H1 (cell line): Measurements from ENCODE around the gene TMEM243. TPM values are rescaled to one million over a fixed set of nuclear protein-coding genes. Genes with fewer than 3 reads are reported as not detected.

Experiments used
- CTCF ChIA-PET: fragments of 300-600 bp; sonication (Branson Sonifier 250); formaldehyde crosslinking; loops from one replicate; lab custom pipeline; 2021; ENCODE audit not compliant: partially characterized antibody; lab: Charles Lee
- POLR2A ChIA-PET: fragments of 300-600 bp; sonication (Branson Sonifier 250); formaldehyde crosslinking; loops from one replicate; lab custom pipeline; 2021; ENCODE audit warnings: inconsistent platforms; ENCODE audit not compliant: partially characterized antibody; lab: Charles Lee
- DNase-seq, 2 experiments: peaks; one replicate each; pipeline versions ENCODE4 v3.0.0 to v3.0.0-alpha.2; 2010 to 2022; ENCODE audit warnings: low spot score in 2 of 2, low read depth in 1 of 2, mixed read lengths in 1 of 2
- FAIRE-seq: peaks from 2 replicates; lab custom pipeline; 2011; peaks lifted over from hg19 to GRCh38; lab: Jason Lieb, UNC
- H2AFZ ChIP-seq: 2 replicates; pipeline ENCODE4 v1.8.1; 2012; ENCODE audit warnings: low read length, inconsistent platforms
- H2AK5ac ChIP-seq: 2 replicates; pipeline ENCODE4 v1.6.1; 2013; ENCODE audit warnings: low read depth, low read length
- H2BK120ac ChIP-seq: replicated peaks from 2 replicates; pipeline ENCODE3; 2013; ENCODE audit warnings: low read depth, low read length, inconsistent platforms
- H2BK12ac ChIP-seq: 2 replicates; pipeline ENCODE4 v1.6.1; 2013; ENCODE audit warnings: low read depth, low read length
- H2BK15ac ChIP-seq: 2 replicates; pipeline ENCODE4 v1.6.1; 2013; ENCODE audit warnings: low read length
- H2BK20ac ChIP-seq: 2 replicates; pipeline ENCODE4 v1.6.1; 2013; ENCODE audit warnings: low read length
- H2BK5ac ChIP-seq: 2 replicates; pipeline ENCODE4 v1.6.1; 2013; ENCODE audit warnings: low read depth, low read length
- H3K14ac ChIP-seq: 2 replicates; pipeline ENCODE4 v1.6.1; 2013; ENCODE audit warnings: inconsistent platforms; ENCODE audit not compliant: insufficient read length
- H3K18ac ChIP-seq: 2 replicates; pipeline ENCODE4 v1.6.1; 2013; ENCODE audit warnings: low read length; ENCODE audit errors: extremely low read depth
- H3K23ac ChIP-seq: 2 replicates; pipeline ENCODE4 v1.6.1; 2013; ENCODE audit warnings: inconsistent platforms; ENCODE audit not compliant: insufficient read length
- H3K23me2 ChIP-seq: 2 replicates; pipeline ENCODE4 v1.6.1; 2013; ENCODE audit warnings: low read depth, low read length
- H3K27ac ChIP-seq: 2 replicates; pipeline ENCODE4 v1.6.1; 2011; ENCODE audit warnings: low read depth, low read length, inconsistent platforms
- H3K27me3 ChIP-seq, 4 experiments: replicated peaks in 1 of 4; 1 replicate in 1 of 4; 2 replicates in 3 of 4; pipeline versions ENCODE4 v1.6.1 to v1.8.1; 2011 to 2013; ENCODE audit warnings: low read length in 3 of 4, mild to moderate bottlenecking in 3 of 4, inconsistent platforms in 2 of 4, mixed read lengths in 2 of 4, moderate library complexity in 1 of 4; ENCODE audit not compliant: control insufficient read depth in 3 of 4, insufficient read depth in 3 of 4; ENCODE audit errors: extremely low read depth in 1 of 4
- H3K36me3 ChIP-seq, 4 experiments: 2 replicates each; pipeline versions ENCODE4 v1.6.1 to v1.8.1; 2011 to 2013; ENCODE audit warnings: mild to moderate bottlenecking in 4 of 4, low read length in 3 of 4, moderate library complexity in 2 of 4, control low read depth in 1 of 4, inconsistent platforms in 1 of 4; ENCODE audit not compliant: insufficient read depth in 4 of 4, control insufficient read depth in 2 of 4
- H3K4ac ChIP-seq: replicated peaks from 2 replicates; pipeline ENCODE3; 2013; ENCODE audit warnings: low read length, low read depth, mixed read lengths, inconsistent platforms; ENCODE audit not compliant: insufficient read length
- H3K4me1 ChIP-seq, 4 experiments: replicated peaks in 1 of 4; 1 replicate in 1 of 4; 2 replicates in 3 of 4; pipeline versions ENCODE4 v1.6.1 to v1.8.1; 2011 to 2013; ENCODE audit warnings: low read length in 3 of 4, inconsistent platforms in 2 of 4, mixed read lengths in 1 of 4; ENCODE audit not compliant: insufficient read depth in 4 of 4, control insufficient read depth in 3 of 4
- H3K4me2 ChIP-seq, 2 experiments: 2 replicates each; pipeline versions ENCODE4 v1.6.1 to v1.8.1; 2011 to 2013; ENCODE audit warnings: low read depth in 2 of 2, low read length in 2 of 2, control low read depth in 1 of 2, inconsistent platforms in 1 of 2, mild to moderate bottlenecking in 1 of 2; ENCODE audit not compliant: insufficient read depth in 1 of 2
- H3K4me3 ChIP-seq, 4 experiments: fragments of 200-600, 300-600 bp in 1 of 4; sonication (generic), shearing (Covaris generic), sonication (Bioruptor Twin) in 1 of 4; 2 replicates each; pipeline versions ENCODE4 v1.5.1 to v1.8.1; 2011 to 2016; ENCODE audit warnings: low read length in 4 of 4, low read depth in 3 of 4, control low read depth in 2 of 4, inconsistent platforms in 2 of 4, mild to moderate bottlenecking in 2 of 4, mixed read lengths in 1 of 4, moderate library complexity in 1 of 4; ENCODE audit not compliant: insufficient read depth in 2 of 4; ENCODE audit errors: extremely low read depth in 1 of 4
- H3K56ac ChIP-seq: replicated peaks from 2 replicates; pipeline ENCODE3; 2013; ENCODE audit warnings: low read depth, mild to moderate bottlenecking, mixed read lengths, low read length, inconsistent platforms; ENCODE audit not compliant: insufficient read length
- H3K79me1 ChIP-seq: 2 replicates; pipeline ENCODE4 v1.6.1; 2013; ENCODE audit warnings: low read depth, low read length, control low read depth
- H3K79me2 ChIP-seq, 2 experiments: 2 replicates each; pipeline versions ENCODE4 v1.6.1 to v1.8.1; 2012 to 2013; ENCODE audit warnings: low read length in 2 of 2, mild to moderate bottlenecking in 2 of 2, inconsistent platforms in 1 of 2; ENCODE audit not compliant: insufficient read depth in 2 of 2, control insufficient read depth in 1 of 2
- H3K9ac ChIP-seq, 4 experiments: replicated peaks in 1 of 4; 1 replicate in 1 of 4; 2 replicates in 3 of 4; pipeline versions ENCODE4 v1.6.1 to v1.8.1; 2011 to 2013; ENCODE audit warnings: low read depth in 3 of 4, low read length in 3 of 4, control low read depth in 2 of 4, mild to moderate bottlenecking in 2 of 4, moderate library complexity in 2 of 4, inconsistent platforms in 1 of 4; ENCODE audit errors: extremely low read depth in 1 of 4
- H3K9me3 ChIP-seq, 2 experiments: 2 replicates each; pipeline versions ENCODE4 v1.6.1 to v1.8.1; 2012 to 2013; ENCODE audit warnings: mild to moderate bottlenecking in 2 of 2, moderate library complexity in 2 of 2, control low read depth in 1 of 2, inconsistent platforms in 1 of 2, low read depth in 1 of 2, low read length in 1 of 2, mixed read lengths in 1 of 2; ENCODE audit not compliant: insufficient read depth in 2 of 2
- H4K20me1 ChIP-seq, 2 experiments: replicated peaks in 1 of 2; 2 replicates each; pipeline versions ENCODE3 to v1.8.1; 2011 to 2013; ENCODE audit warnings: inconsistent platforms in 2 of 2, low read length in 2 of 2, mild to moderate bottlenecking in 1 of 2; ENCODE audit not compliant: insufficient read depth in 2 of 2, control insufficient read depth in 1 of 2
- H4K5ac ChIP-seq: 2 replicates; pipeline ENCODE4 v1.6.1; 2013; ENCODE audit warnings: low read length, low read depth, mixed read lengths, inconsistent platforms; ENCODE audit not compliant: insufficient read length
- H4K8ac ChIP-seq: 2 replicates; pipeline ENCODE4 v1.8.0; 2013; ENCODE audit warnings: mild to moderate bottlenecking, moderate library complexity, low read length, inconsistent platforms; ENCODE audit not compliant: insufficient read depth; ENCODE audit errors: extremely low read depth
- H4K91ac ChIP-seq: replicated peaks from 2 replicates; pipeline ENCODE3; 2013; ENCODE audit warnings: low read length, mixed read lengths, inconsistent platforms; ENCODE audit not compliant: insufficient read length
- BACH1 ChIP-seq: IDR thresholded peaks from 2 replicates; pipeline ENCODE4 v1.6.1; 2012; ENCODE audit warnings: low read length, improper control_type of control experiment
- BCL11A ChIP-seq, 2 experiments: IDR thresholded peaks; one replicate each; pipeline ENCODE4 v1.6.1; 2011; ENCODE audit warnings: low read depth in 2 of 2, low read length in 2 of 2, mild to moderate bottlenecking in 2 of 2
- CBX5 ChIP-seq: fragments of 300-800, 300-1000 bp; sonication (generic); IDR thresholded peaks from 2 replicates; pipeline ENCODE4 v1.7.1; 2016; ENCODE audit warnings: antibody characterized with exemption, low read length, low read depth
- CEBPB ChIP-seq: IDR thresholded peaks from 2 replicates; pipeline ENCODE4 v1.6.1; 2012; ENCODE audit warnings: low read depth, low read length
- CREB1 ChIP-seq: IDR thresholded peaks from 2 replicates; pipeline ENCODE4 v1.6.1; 2012; ENCODE audit warnings: inconsistent platforms
- FOSL1 ChIP-seq: IDR thresholded peaks from 2 replicates; pipeline ENCODE4 v1.6.1; 2011; ENCODE audit warnings: mild to moderate bottlenecking, low read depth, low read length, moderate library complexity; ENCODE audit not compliant: insufficient read depth
- JUN ChIP-seq: IDR thresholded peaks from 2 replicates; pipeline ENCODE4 v1.6.1; 2011; ENCODE audit warnings: low read depth, mild to moderate bottlenecking, improper control_type of control experiment, low read length
- NANOG ChIP-seq: IDR thresholded peaks from 2 replicates; pipeline ENCODE4 v1.6.1; 2011; ENCODE audit warnings: low read length, low read depth, mild to moderate bottlenecking, inconsistent platforms; ENCODE audit not compliant: insufficient read depth, poor library complexity, severe bottlenecking
- PHF8 ChIP-seq: fragments of 200-600 bp; sonication (generic); conservative IDR thresholded peaks from 2 replicates; pipeline ENCODE4 v1.7.1; 2012; ENCODE audit warnings: low read depth, mild to moderate bottlenecking, inconsistent platforms, low read length, moderate library complexity
- RAD21 ChIP-seq, 2 experiments: IDR thresholded peaks in 1 of 2; conservative IDR thresholded peaks in 1 of 2; 2 replicates each; pipeline ENCODE4 v1.6.1; 2011; ENCODE audit warnings: low read depth in 2 of 2, low read length in 2 of 2, improper control_type of control experiment in 1 of 2, inconsistent platforms in 1 of 2, mild to moderate bottlenecking in 1 of 2, moderate library complexity in 1 of 2
- RBBP5 ChIP-seq: IDR thresholded peaks from 2 replicates; pipeline ENCODE4 v1.7.1; 2012; ENCODE audit warnings: low read depth, mild to moderate bottlenecking, inconsistent platforms, low read length, moderate library complexity, borderline replicate concordance
- SIRT6 ChIP-seq: IDR thresholded peaks from one replicate; pipeline ENCODE4 v1.7.1; 2012; ENCODE audit warnings: low read length, inconsistent platforms
- SIX5 ChIP-seq: IDR thresholded peaks from 2 replicates; pipeline ENCODE4 v1.6.1; 2011; ENCODE audit warnings: mild to moderate bottlenecking, low read depth, low read length
- TEAD4 ChIP-seq: IDR thresholded peaks from 2 replicates; pipeline ENCODE4 v1.6.1; 2012; ENCODE audit warnings: low read depth, low read length, inconsistent platforms, mixed read lengths
- WGBS, 2 experiments: shearing (Covaris generic) in 1 of 2; methylation state at CpG; one replicate each; pipeline versions ENCODE4 v1.1.6 to v1.1.7; 2013 to 2015; ENCODE audit warnings: low lambda C conversion rate in 2 of 2, mixed read lengths in 2 of 2, inconsistent platforms in 1 of 2, low coverage in 1 of 2, missing lambda C conversion rate in 1 of 2; ENCODE audit not compliant: insufficient replicate concordance in 2 of 2, insufficient coverage in 1 of 2, insufficient read length in 1 of 2; ENCODE audit errors: extremely low coverage in 1 of 2, missing lambda C conversion rate in 1 of 2; 5-methylcytosine and 5-hydroxymethylcytosine counted together
- polyA plus RNA-seq, 7 experiments: library from polyadenylated mRNA; depleted of rRNA in 3 of 7; stranded (reverse) in 5 of 7; unstranded in 2 of 7; fragments of >200 nt in 5 of 7; fragments of 200-250 nt in 2 of 7; gene quantifications; 1 replicate in 5 of 7; 2 replicates in 1 of 7; 4 replicates in 1 of 7; pipeline versions ENCODE4 v1.2.1 to v1.2.3, GENCODE V29; 2011 to 2013; ENCODE audit warnings: missing spikeins in 2 of 7, mixed read lengths in 2 of 7
- total RNA-seq: library from RNA; stranded (reverse); fragmentation: NEBNext Ultra II Directional; extraction: Animal tissue kit (Norgen Biotek cat#: 25700); gene quantifications from 2 replicates; pipeline ENCODE4 v1.2.1, GENCODE V29; 2021

The TMEM243 gene
- total and polyA plus RNA-seq, 2 of the 8 experiments (the other 6 are each of a cell fraction or from before 2014, with no cell fraction given), result 23.7 to 27.6 TPM

DNA sequence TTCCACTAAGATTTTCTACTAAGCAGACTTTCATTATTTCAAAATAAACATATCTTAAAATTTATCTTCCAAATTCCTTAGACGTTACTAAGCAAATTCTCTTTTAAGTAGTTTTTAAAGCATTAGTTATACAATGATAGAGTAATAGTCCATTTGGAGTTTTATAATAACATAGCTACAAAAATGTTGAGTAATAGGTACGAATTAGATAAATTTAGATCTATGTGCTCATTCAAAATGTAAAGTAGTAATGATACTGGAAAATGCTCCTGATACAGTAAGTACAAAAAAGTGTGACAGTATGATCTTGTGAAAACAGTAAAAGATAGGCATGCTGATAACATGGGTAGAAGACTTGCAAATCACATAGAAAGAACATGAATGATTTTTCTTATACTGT lies 62.8 kb downstream of the TMEM243 start:
- DNase-seq (no peak), FAIRE-seq (no peak)
- 0 out of 8 replicates have a peak overlapping the region, but pooled peaks of 1 of the 4 experiments have one; percentile 1 for H3K4me3 ChIP-seq

More for the DNA sequence above, 62.8 kb downstream of the TMEM243 start:
- Histone ChIP-seq H3K9me3 (no peaks in the 10 kb centered on the region), H3K23me2 (0 out of 2 replicates have a peak, but pooled peaks cover 2% of the 10 kb centered on the region), H2AK5ac (no peak overlapping the region), H3K27ac (no peak overlapping the region), H3K56ac (no peak overlapping the region), H3K79me2 (peaks cover 35 to 89% of the 10 kb centered on the region in 2 experiments; a peak in 3 of 4 replicates), H3K4me2 (no peak overlapping the region), H3K27me3 (no peaks in the 10 kb centered on the region), H3K18ac (no peak overlapping the region), H2BK120ac (no peak overlapping the region), H4K20me1 (peaks cover 0 to 4% of the 10 kb centered on the region in 2 experiments), H3K79me1 (no peaks in the 10 kb centered on the region), H2BK12ac (no peak overlapping the region), H3K4ac (no peak overlapping the region), H4K8ac (no peak overlapping the region), H3K9ac (no peak overlapping the region), H2BK15ac (no peak overlapping the region), H4K91ac (no peak overlapping the region), H3K23ac (no peak overlapping the region), H2BK20ac (no peak overlapping the region), H2AFZ (no peak overlapping the region), H2BK5ac (no peak overlapping the region), H3K4me1 (peaks cover 0 to 3% (median 0%) of the 10 kb centered on the region in 4 experiments; a peak in 2 of 7 replicates), H3K36me3 (peaks cover 0 to 23% (median 0%) of the 10 kb centered on the region in 4 experiments; a peak in 1 of 8 replicates), H4K5ac (no peak overlapping the region), H3K14ac (no peak overlapping the region)
- WGBS, 2 experiments, result 84 to 100% methylated on average over 1 to 2 of the region's 2 CpGs
- CTCF ChIA-PET, result interaction anchor here (1.4 kb wide), 1 partner anchor 9 kb away, joined by 4 read pairs; no protein-coding TSS in a partner anchor
- no peak for TF ChIP-seq PHF8
- no peak for TF ChIP-seq CREB1
- no peak for TF ChIP-seq RBBP5
- no peak for TF ChIP-seq BACH1
- TF ChIP-seq FOSL1, result no peak
- TF ChIP-seq RAD21 (IDR thresholded peaks at IDR 0.05 in 1 of 2, conservative IDR thresholded peaks at IDR 0.05 in 1 of 2; ENCODE audit: low read depth in 2 of 2, low read length in 2 of 2), result no peak
- no peak for TF ChIP-seq SIRT6
- no peak for TF ChIP-seq JUN
- no peak for TF ChIP-seq CBX5
- no peak for TF ChIP-seq TEAD4
- TF ChIP-seq CEBPB, result no peak
- TF ChIP-seq NANOG, result no peak
- TF ChIP-seq SIX5, result no peak
- TF ChIP-seq BCL11A (IDR thresholded peaks at IDR 0.05; ENCODE audit: low read depth in 2 of 2, low read length in 2 of 2), result no peak
- POLR2A ChIA-PET, result interaction anchor here (0.9 to 1.2 kb wide), 2 partner anchors 12 to 43 kb away, joined by 3 read pairs; no protein-coding TSS in a partner anchor
